Smooth muscle cell (in vitro differentiated cells): Measurements from ENCODE around the gene KCTD13. TPM values are rescaled to one million over a fixed set of nuclear protein-coding genes. Genes with fewer than 3 reads are reported as not detected.

Source experiments
- DNase-seq: peaks from one replicate; lab custom pipeline; 2025; ENCODE audit not compliant: unreplicated experiment; lab: John Stamatoyannopoulos, UW
- H2AFZ ChIP-seq: fragments of 200-600 bp; sonication (generic); 2 replicates; pipeline ENCODE4 v1.6.0; 2016; ENCODE audit warnings: antibody characterized with exemption, low read depth, mild to moderate bottlenecking
- H3F3A ChIP-seq: fragments of 200-600 bp; sonication (generic); 2 replicates; pipeline ENCODE4 v1.6.0; 2017; ENCODE audit warnings: antibody characterized with exemption, low read depth
- H3K27ac ChIP-seq: fragments of 200-600 bp; sonication (generic); 2 replicates; pipeline ENCODE4 v1.5.1; 2016; ENCODE audit warnings: low read depth, mild to moderate bottlenecking
- H3K27me3 ChIP-seq: fragments of 200-600 bp; sonication (generic); 2 replicates; pipeline ENCODE4 v1.6.1; 2016; ENCODE audit warnings: low read depth, mild to moderate bottlenecking
- H3K36me3 ChIP-seq: fragments of 200-600 bp; sonication (generic); 2 replicates; pipeline ENCODE4 v1.5.1; 2016; ENCODE audit warnings: low read depth
- H3K4me1 ChIP-seq: fragments of 200-600 bp; sonication (generic); 2 replicates; pipeline ENCODE4 v1.5.1; 2016; ENCODE audit warnings: low read depth
- H3K4me2 ChIP-seq: fragments of 200-600 bp; sonication (generic); 2 replicates; pipeline ENCODE4 v1.6.0; 2016; ENCODE audit warnings: mild to moderate bottlenecking
- H3K4me3 ChIP-seq: fragments of 200-600 bp; sonication (generic); 2 replicates; pipeline ENCODE4 v1.5.1; 2016; ENCODE audit warnings: mild to moderate bottlenecking
- H3K79me2 ChIP-seq: fragments of 200-600 bp; sonication (generic); 2 replicates; pipeline ENCODE4 v1.6.0; 2016; ENCODE audit warnings: low read depth, mild to moderate bottlenecking
- H3K9ac ChIP-seq: fragments of 200-600 bp; sonication (generic); 2 replicates; pipeline ENCODE4 v1.6.0; 2016; ENCODE audit warnings: low read depth
- H3K9me3 ChIP-seq: fragments of 200-600 bp; sonication (generic); replicated peaks from 2 replicates; pipeline ENCODE4 v1.5.1; 2016; ENCODE audit warnings: low read depth
- H4K20me1 ChIP-seq: fragments of 200-600 bp; sonication (generic); 2 replicates; pipeline ENCODE4 v1.6.0; 2016; ENCODE audit warnings: low read depth
- WGBS: methylation state at CpG from one replicate; pipeline ENCODE4 v1.1.7; 2016; ENCODE audit warnings: low lambda C conversion rate; 5-methylcytosine and 5-hydroxymethylcytosine counted together
- polyA plus RNA-seq: library from polyadenylated mRNA; unstranded; fragments of >200 nt; fragmentation: Nextera tagmentation; extraction: Ambion mirVana; gene quantifications from 2 replicates; pipeline ENCODE4 v1.2.1, GENCODE V29; 2016
- total RNA-seq: library from RNA; depleted of rRNA; stranded (reverse); fragments of >200 nt; gene quantifications from 2 replicates; pipeline ENCODE4 v1.2.3, GENCODE V29; 2014
- TF ChIP-seq, protein P1 (sequence below): fragments of 200-600 bp; sonication (generic); IDR thresholded peaks from 2 replicates; pipeline ENCODE4 v1.5.1; 2017; ENCODE audit warnings: borderline replicate concordance, mild to moderate bottlenecking, antibody characterized with exemption; ENCODE audit not compliant: insufficient read depth, poor library complexity, severe bottlenecking

KCTD13 gene
- total and polyA plus RNA-seq, 2 experiments from 2014 or later = 16.3 to 23.6 TPM

- Histone ChIP-seq H3K36me3 (no peaks in the 10 kb centered on the region), H3K9ac (no peak overlapping the region), H3K4me1 (no peaks in the 10 kb centered on the region), H4K20me1 (no peaks in the 10 kb centered on the region), H3F3A (no peaks in the 10 kb centered on the region), H2AFZ (no peak overlapping the region), H3K79me2 (peaks cover 3% of the 10 kb centered on the region), H3K4me3 (no peak overlapping the region), H3K4me2 (no peak overlapping the region), H3K27me3 (no peaks in the 10 kb centered on the region), H3K27ac (no peak overlapping the region), H3K9me3 (no peaks in the 10 kb centered on the region)
- WGBS = 81% methylated on average over 10 of the region's 15 CpGs
- no peak for DNase-seq
- TF ChIP-seq, protein P1, sequence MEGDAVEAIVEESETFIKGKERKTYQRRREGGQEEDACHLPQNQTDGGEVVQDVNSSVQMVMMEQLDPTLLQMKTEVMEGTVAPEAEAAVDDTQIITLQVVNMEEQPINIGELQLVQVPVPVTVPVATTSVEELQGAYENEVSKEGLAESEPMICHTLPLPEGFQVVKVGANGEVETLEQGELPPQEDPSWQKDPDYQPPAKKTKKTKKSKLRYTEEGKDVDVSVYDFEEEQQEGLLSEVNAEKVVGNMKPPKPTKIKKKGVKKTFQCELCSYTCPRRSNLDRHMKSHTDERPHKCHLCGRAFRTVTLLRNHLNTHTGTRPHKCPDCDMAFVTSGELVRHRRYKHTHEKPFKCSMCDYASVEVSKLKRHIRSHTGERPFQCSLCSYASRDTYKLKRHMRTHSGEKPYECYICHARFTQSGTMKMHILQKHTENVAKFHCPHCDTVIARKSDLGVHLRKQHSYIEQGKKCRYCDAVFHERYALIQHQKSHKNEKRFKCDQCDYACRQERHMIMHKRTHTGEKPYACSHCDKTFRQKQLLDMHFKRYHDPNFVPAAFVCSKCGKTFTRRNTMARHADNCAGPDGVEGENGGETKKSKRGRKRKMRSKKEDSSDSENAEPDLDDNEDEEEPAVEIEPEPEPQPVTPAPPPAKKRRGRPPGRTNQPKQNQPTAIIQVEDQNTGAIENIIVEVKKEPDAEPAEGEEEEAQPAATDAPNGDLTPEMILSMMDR = no peak
Observed at GRCh38 chr16:29896841-29897240, 29.2 kb downstream of the KCTD13 start.

GRCh38 chr16:29894352-29894751, 31.7 kb downstream of the KCTD13 start:
- Histone ChIP-seq H3K4me2 (no peak overlapping the region), H4K20me1 (no peaks in the 10 kb centered on the region), H3K27me3 (no peaks in the 10 kb centered on the region), H3K79me2 (no peaks in the 10 kb centered on the region), H2AFZ (no peak overlapping the region), H3K9ac (no peak overlapping the region), H3K4me1 (no peaks in the 10 kb centered on the region), H3K36me3 (no peaks in the 10 kb centered on the region), H3K9me3 (no peaks in the 10 kb centered on the region), H3K4me3 (no peak overlapping the region), H3K27ac (no peak overlapping the region), H3F3A (no peaks in the 10 kb centered on the region)
- no peak for DNase-seq
- TF ChIP-seq, protein P1 = no peak
- 90% methylated on average over 3 of the region's 4 CpGs for WGBS

GRCh38 chr16:29893553-29893952, 32.5 kb downstream of the KCTD13 start:
- no peak overlapping the region for H3K9ac ChIP-seq
- H3K4me3 ChIP-seq = no peak overlapping the region
- DNase-seq = no peak
- no peaks in the 10 kb centered on the region for H3K36me3 ChIP-seq
- no peak overlapping the region for H3K27ac ChIP-seq
- H3K9me3 ChIP-seq = no peaks in the 10 kb centered on the region
- no peak overlapping the region for H2AFZ ChIP-seq
- no peaks in the 10 kb centered on the region for H3K27me3 ChIP-seq
- H3K79me2 ChIP-seq = no peaks in the 10 kb centered on the region
- no peaks in the 10 kb centered on the region for H4K20me1 ChIP-seq
- H3K4me2 ChIP-seq = no peak overlapping the region
- H3F3A ChIP-seq = no peaks in the 10 kb centered on the region
- WGBS = 96% methylated on average over 3 of the region's 3 CpGs
- TF ChIP-seq, protein P1 = no peak
- no peaks in the 10 kb centered on the region for H3K4me1 ChIP-seq

DNA sequence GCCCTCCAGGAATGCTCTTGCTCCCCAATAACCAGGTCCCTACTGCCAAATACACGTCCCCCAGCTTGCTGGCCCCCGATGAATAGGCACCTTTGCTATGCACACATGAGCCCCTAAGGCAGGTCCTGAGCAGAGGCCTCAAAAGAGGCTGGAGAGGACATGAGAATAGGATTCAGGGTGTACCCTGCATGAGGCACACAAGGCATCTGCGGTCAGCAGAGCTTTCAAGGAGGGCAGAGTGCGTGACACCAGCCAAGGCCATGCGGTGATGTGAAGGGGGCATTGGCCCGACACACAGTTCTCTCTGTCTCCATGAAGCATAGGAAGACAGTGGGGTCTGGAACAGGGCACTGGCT, 33.6 kb downstream of the KCTD13 start:
- Histone ChIP-seq H3F3A (no peaks in the 10 kb centered on the region), H3K36me3 (no peaks in the 10 kb centered on the region), H3K27me3 (no peaks in the 10 kb centered on the region), H2AFZ (no peak overlapping the region), H3K27ac (no peak overlapping the region), H3K4me3 (no peak overlapping the region), H3K4me2 (no peak overlapping the region), H3K9me3 (no peaks in the 10 kb centered on the region), H4K20me1 (no peaks in the 10 kb centered on the region), H3K79me2 (no peaks in the 10 kb centered on the region), H3K9ac (no peak overlapping the region), H3K4me1 (no peaks in the 10 kb centered on the region)
- WGBS = 97% methylated on average over 6 of the region's 6 CpGs
- no peak for DNase-seq
- TF ChIP-seq, protein P1 = no peak
